GM19395 (cell line): Measurements from ENCODE around the gene RAB6B.

Source experiments
- ATAC-seq: cut with Tn5 transposase; IDR thresholded peaks from one replicate; pipeline ENCODE4 v1.9.1; 2021; ENCODE audit warnings: mild to moderate bottlenecking, moderate library complexity; ENCODE audit not compliant: unreplicated experiment

RAB6B gene

GRCh38 chr3:133881939-133882825 is 13.5 kb downstream of the RAB6B start:
- no peak for ATAC-seq

- ATAC-seq, result no peak
Measured at GRCh38 chr3:133881492-133881891, 14.2 kb downstream of the RAB6B start.

GRCh38 chr3:133880886-133881455 is 14.7 kb downstream of the RAB6B start:
- no peak for ATAC-seq

GRCh38 chr3:133880287-133880686 is 15.4 kb downstream of the RAB6B start:
- no peak for ATAC-seq

- no peak for ATAC-seq
Measured at GRCh38 chr3:133878518-133878917, 17.2 kb downstream of the RAB6B start.

- no peak for ATAC-seq
Measured at GRCh38 chr3:133877221-133877620, 18.5 kb downstream of the RAB6B start.

- ATAC-seq, result no peak
Measured at GRCh38 chr3:133874761-133875438, 20.8 kb downstream of the RAB6B start.

GRCh38 chr3:133874344-133874743 is 21.3 kb downstream of the RAB6B start:
- ATAC-seq, result no peak

- ATAC-seq, result no peak
Measured at GRCh38 chr3:133872781-133873180, 22.9 kb downstream of the RAB6B start.

- no peak for ATAC-seq
Measured at GRCh38 chr3:133872161-133872560, 23.5 kb downstream of the RAB6B start.

GRCh38 chr3:133871368-133872090 is 24.2 kb downstream of the RAB6B start:
- ATAC-seq, result no peak

- no peak for ATAC-seq
Measured at GRCh38 chr3:133870822-133871221, 24.9 kb downstream of the RAB6B start.

GRCh38 chr3:133869586-133869985 is 26.1 kb downstream of the RAB6B start:
- no peak for ATAC-seq

- ATAC-seq, result no peak
Measured at GRCh38 chr3:133868758-133869475, 26.8 kb downstream of the RAB6B start.

GRCh38 chr3:133868186-133868585 is 27.5 kb downstream of the RAB6B start:
- ATAC-seq, result no peak

GRCh38 chr3:133866141-133866540 is 29.5 kb downstream of the RAB6B start:
- no peak for ATAC-seq

GRCh38 chr3:133865136-133865855 is 30.4 kb downstream of the RAB6B start:
- ATAC-seq, result no peak

- ATAC-seq, result no peak
Measured at GRCh38 chr3:133864616-133865015, 31.1 kb downstream of the RAB6B start.

GRCh38 chr3:133863911-133864310 is 31.8 kb downstream of the RAB6B start:
- ATAC-seq, result no peak

GRCh38 chr3:133862161-133862560 is 33.5 kb downstream of the RAB6B start:
- no peak for ATAC-seq
